Ishikawa (cell line): ENCODE results near the gene RAPGEF2.

Experiments
- CEBPB ChIP-seq: IDR thresholded peaks from 2 replicates; pipeline ENCODE4 v1.6.1; 2012
- EGR1 ChIP-seq: IDR thresholded peaks from 2 replicates; pipeline ENCODE4 v1.6.1; 2012
- EP300 ChIP-seq: IDR thresholded peaks from 2 replicates; pipeline ENCODE4 v1.6.1; 2012; ENCODE audit warnings: borderline replicate concordance
- FOXM1 ChIP-seq: IDR thresholded peaks from 2 replicates; pipeline ENCODE4 v1.6.1; 2012; ENCODE audit warnings: low read depth, borderline replicate concordance
- MAX ChIP-seq: IDR thresholded peaks from 2 replicates; pipeline ENCODE4 v1.6.1; 2012
- NFIC ChIP-seq: IDR thresholded peaks from 2 replicates; pipeline ENCODE4 v1.6.1; 2012
- RAD21 ChIP-seq: IDR thresholded peaks from 2 replicates; pipeline ENCODE4 v1.6.1; 2012; ENCODE audit warnings: low read depth
- TEAD4 ChIP-seq: IDR thresholded peaks from 2 replicates; pipeline ENCODE4 v1.6.1; 2012
- YY1 ChIP-seq: IDR thresholded peaks from 2 replicates; pipeline ENCODE4 v1.6.1; 2012; ENCODE audit warnings: low read depth
- ZBTB7A ChIP-seq: IDR thresholded peaks from 2 replicates; pipeline ENCODE4 v1.6.1; 2012; ENCODE audit warnings: low read depth

GRCh38 chr4:159212675-159213293 lies 109.9 kb downstream of the RAPGEF2 start:
- no peak for TF ChIP-seq YY1
- no peak for TF ChIP-seq EP300
- no peak for TF ChIP-seq CEBPB
- no peak for TF ChIP-seq EGR1
- TF ChIP-seq FOXM1: no peak
- no peak for TF ChIP-seq MAX
- no peak for TF ChIP-seq ZBTB7A
- TF ChIP-seq TEAD4: no peak
- no peak for TF ChIP-seq NFIC
- TF ChIP-seq RAD21: no peak
